Smooth muscle cell of the brain vasculature (primary cell): Measurements from ENCODE around the gene RNF215.
"Not testable (repeated sequence)": the region's sequence is repeated elsewhere in the genome, so short reads cannot be mapped to it uniquely, and the experiment has no call there.

ENCODE experiments used
- DNase-seq: peaks from one replicate; pipeline ENCODE4 v3.0.0-alpha.2; 2012; ENCODE audit warnings: low read depth, low spot score

The RNF215 gene

GRCh38 chr22:30421695-30422480 is 34.7 kb upstream of the RNF215 start:
- no peak for DNase-seq

- DNase-seq = no peak
Measured at GRCh38 chr22:30420347-30421125, 33.3 kb upstream of the RNF215 start.

- DNase-seq = no peak
Measured at GRCh38 chr22:30416837-30417236, 29.6 kb upstream of the RNF215 start.

- no peak for DNase-seq
Measured at GRCh38 chr22:30416403-30416802, 29.2 kb upstream of the RNF215 start.

GRCh38 chr22:30414525-30415047 is 27.4 kb upstream of the RNF215 start:
- DNase-seq = no peak

- no peak for DNase-seq
Measured at GRCh38 chr22:30413745-30414524, 26.7 kb upstream of the RNF215 start.

GRCh38 chr22:30413001-30413400 is 25.8 kb upstream of the RNF215 start:
- DNase-seq = no peak

- DNase-seq = no peak
Measured at GRCh38 chr22:30411780-30412179, 24.6 kb upstream of the RNF215 start.

GRCh38 chr22:30408388-30409102 is 21.3 kb upstream of the RNF215 start:
- no peak for DNase-seq

- DNase-seq = no peak
Measured at GRCh38 chr22:30406400-30406799, 19.2 kb upstream of the RNF215 start.

GRCh38 chr22:30405731-30406130 is 18.5 kb upstream of the RNF215 start:
- no peak for DNase-seq

GRCh38 chr22:30404307-30404706 is 17.1 kb upstream of the RNF215 start:
- DNase-seq = no peak

GRCh38 chr22:30402766-30403104 is 15.5 kb upstream of the RNF215 start:
- DNase-seq = not testable (repeated sequence)

- no peak for DNase-seq
Measured at GRCh38 chr22:30402028-30402765, 15.0 kb upstream of the RNF215 start.

GRCh38 chr22:30401024-30401423 is 13.8 kb upstream of the RNF215 start:
- DNase-seq = not testable (repeated sequence)

GRCh38 chr22:30400159-30400558 is 12.9 kb upstream of the RNF215 start:
- DNase-seq = no peak

- DNase-seq = no peak
Measured at GRCh38 chr22:30399718-30400117, 12.5 kb upstream of the RNF215 start.

GRCh38 chr22:30398685-30399680 is 11.8 kb upstream of the RNF215 start:
- no peak for DNase-seq
